Loucy (cell line): ENCODE data around the gene OSBPL9.

Experiments used
- CTCF ChIP-seq: fragments of 200-600 bp; sonication (generic); conservative IDR thresholded peaks from 2 replicates; pipeline ENCODE4 v1.5.1; 2014; ENCODE audit warnings: mild to moderate bottlenecking, antibody characterized with exemption, low read length
- EZH2phosphoT487 ChIP-seq: fragments of 200-600 bp; IDR thresholded peaks from 2 replicates; pipeline ENCODE4 v1.6.1; 2018; ENCODE audit warnings: antibody characterized with exemption, mild to moderate bottlenecking, moderate library complexity, borderline replicate concordance

GRCh38 chr1:51628715-51629590 is 12.1 kb downstream of the OSBPL9 start:
- TF ChIP-seq CTCF: no peak
- TF ChIP-seq EZH2phosphoT487: no peak
